ENCODE results near the gene KRTAP1-1.

KRTAP1-1 gene

DNA sequence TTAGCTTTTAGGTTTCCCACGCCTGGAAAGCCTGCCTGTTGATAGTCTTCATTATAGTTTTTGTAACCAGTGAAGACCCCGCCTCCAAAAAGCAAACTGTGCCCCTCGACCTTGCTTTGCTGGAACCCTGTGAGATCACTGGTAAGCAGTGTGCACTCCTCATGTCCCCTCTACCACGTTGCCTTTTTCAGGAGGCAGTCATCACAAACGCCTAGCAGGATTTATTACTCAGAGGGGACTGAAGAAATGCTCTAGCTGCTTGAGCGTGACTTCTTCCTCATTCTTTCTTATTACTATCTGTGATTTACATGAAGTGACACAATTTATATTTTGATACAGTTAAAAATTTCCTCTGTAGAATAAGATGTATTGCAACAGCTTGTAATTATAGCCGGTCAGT lies 25.8 kb downstream of the KRTAP1-1 start:
- no peak for DNase-seq (ENCODE audit: low read depth)
- no peak overlapping the region for H3K4me3 ChIP-seq (replicated peaks; ENCODE audit: low read depth, low read length)
- TF ChIP-seq, protein P1, sequence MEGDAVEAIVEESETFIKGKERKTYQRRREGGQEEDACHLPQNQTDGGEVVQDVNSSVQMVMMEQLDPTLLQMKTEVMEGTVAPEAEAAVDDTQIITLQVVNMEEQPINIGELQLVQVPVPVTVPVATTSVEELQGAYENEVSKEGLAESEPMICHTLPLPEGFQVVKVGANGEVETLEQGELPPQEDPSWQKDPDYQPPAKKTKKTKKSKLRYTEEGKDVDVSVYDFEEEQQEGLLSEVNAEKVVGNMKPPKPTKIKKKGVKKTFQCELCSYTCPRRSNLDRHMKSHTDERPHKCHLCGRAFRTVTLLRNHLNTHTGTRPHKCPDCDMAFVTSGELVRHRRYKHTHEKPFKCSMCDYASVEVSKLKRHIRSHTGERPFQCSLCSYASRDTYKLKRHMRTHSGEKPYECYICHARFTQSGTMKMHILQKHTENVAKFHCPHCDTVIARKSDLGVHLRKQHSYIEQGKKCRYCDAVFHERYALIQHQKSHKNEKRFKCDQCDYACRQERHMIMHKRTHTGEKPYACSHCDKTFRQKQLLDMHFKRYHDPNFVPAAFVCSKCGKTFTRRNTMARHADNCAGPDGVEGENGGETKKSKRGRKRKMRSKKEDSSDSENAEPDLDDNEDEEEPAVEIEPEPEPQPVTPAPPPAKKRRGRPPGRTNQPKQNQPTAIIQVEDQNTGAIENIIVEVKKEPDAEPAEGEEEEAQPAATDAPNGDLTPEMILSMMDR (IDR thresholded peaks at IDR 0.05; ENCODE audit: low read length, missing control alignments), result no peak

DNA sequence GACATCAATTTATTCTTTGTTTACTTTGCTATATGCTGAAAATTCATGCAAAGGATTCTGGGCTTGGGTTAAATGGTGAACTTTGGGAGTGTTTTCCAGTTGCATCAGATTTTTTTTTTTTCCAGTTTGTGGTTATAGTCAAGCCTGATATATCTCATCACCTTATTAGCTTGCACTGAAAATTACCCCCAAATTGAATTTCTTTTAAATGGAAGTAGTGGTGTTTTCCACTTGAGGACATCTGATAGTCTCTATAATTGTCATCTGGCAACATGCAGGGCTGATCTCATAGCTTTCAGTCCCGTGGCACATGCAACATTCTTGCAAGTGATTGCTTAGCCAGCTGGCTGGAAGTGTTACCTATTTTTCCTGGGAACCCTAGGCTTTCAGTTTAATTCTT lies 27.6 kb downstream of the KRTAP1-1 start:
- DNase-seq (ENCODE audit: low read depth), result no peak
- TF ChIP-seq, protein P1 (IDR thresholded peaks at IDR 0.05; ENCODE audit: low read length, missing control alignments), result no peak

DNA sequence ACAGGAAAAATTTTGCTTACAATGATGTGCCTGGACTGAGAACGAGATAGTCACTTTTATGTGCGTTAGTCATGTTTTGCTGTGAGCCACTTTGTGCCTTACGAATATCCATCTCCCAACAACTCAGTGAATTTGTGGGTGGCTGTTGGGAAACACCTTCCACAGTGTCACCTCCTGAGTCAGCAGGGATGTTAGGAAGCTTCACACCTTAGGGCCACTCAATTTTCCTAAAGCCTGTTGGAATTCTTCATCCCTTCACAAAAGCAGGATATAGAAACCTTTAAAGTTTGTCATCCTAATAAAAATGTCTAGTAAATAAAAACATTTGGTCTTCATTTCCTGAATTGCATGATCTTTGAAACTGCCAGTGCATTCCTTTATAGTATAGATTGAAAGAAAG lies 28.1 kb downstream of the KRTAP1-1 start:
- H3K4me3 ChIP-seq (replicated peaks; ENCODE audit: low read depth, low read length), result no peak overlapping the region
- TF ChIP-seq, protein P1 (IDR thresholded peaks at IDR 0.05; ENCODE audit: low read length, missing control alignments), result no peak
- no peak for DNase-seq (ENCODE audit: low read depth)

More for the DNA sequence above, 27.6 kb downstream of the KRTAP1-1 start:
- no peak overlapping the region for H3K4me3 ChIP-seq (replicated peaks; ENCODE audit: low read depth, low read length)

DNA sequence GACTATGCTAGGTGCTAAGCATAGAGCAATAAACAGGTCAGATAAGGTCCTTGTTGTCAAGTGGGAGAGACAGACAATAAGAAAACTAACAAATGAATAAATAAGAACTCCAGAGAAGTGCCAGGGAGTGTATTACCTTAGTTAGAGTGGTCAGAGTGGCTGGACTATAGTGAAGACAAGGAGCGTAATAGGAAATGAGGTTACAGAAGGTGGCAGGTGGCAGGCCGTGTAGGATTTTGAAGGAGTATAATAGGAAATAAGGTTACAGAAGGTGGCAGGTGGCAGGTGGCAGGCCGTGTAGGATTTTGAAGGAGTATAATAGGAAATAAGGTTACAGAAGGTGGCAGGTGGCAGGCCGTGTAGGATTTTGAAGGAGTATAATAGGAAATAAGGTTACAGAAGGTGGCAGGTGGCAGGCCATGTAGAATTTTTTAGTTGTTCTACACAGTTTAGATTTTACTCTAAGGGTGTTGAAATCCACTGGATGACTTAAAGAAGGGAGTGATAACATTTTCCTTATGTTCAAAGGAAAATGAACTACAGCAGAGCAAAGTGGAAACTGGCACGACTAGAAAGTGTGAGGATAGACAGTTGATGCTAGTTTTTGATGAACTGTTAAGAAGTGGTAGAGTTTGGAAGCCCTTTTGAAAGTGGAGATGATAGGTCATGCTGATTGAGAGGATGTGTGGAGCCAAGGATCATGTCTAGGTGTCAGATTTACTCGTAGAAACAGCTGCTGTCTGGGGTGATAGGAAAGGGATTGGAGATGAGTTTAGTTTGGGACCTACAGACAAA lies 28.7 kb downstream of the KRTAP1-1 start:
- TF ChIP-seq, protein P1 (IDR thresholded peaks at IDR 0.05; ENCODE audit: low read length, missing control alignments), result no peak
- no peak for DNase-seq (ENCODE audit: low read depth)
- H3K4me3 ChIP-seq (replicated peaks; ENCODE audit: low read depth, low read length), result no peak overlapping the region

DNA sequence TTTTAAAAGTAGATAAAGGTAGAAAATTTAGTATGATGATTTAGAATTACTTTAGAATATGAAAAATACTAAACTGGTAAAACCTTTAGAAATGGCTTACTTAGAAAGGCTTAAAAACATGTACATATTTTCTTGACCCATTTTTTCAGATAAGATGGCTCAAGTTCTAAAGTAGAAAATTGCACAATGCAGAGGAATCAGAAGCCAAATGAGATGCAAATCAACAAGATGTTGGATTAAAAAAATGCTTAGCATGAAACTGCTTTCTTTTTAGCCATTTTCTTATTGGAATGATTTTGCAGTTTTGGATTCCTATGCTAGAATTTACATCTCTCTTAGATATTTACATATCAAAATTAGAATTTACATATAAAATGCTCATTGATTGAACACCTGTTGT lies 30.8 kb downstream of the KRTAP1-1 start:
- TF ChIP-seq, protein P1 (IDR thresholded peaks at IDR 0.05; ENCODE audit: low read length, missing control alignments), result no peak
- no peak overlapping the region for H3K4me3 ChIP-seq (replicated peaks; ENCODE audit: low read depth, low read length)
- DNase-seq (ENCODE audit: low read depth), result no peak

DNA sequence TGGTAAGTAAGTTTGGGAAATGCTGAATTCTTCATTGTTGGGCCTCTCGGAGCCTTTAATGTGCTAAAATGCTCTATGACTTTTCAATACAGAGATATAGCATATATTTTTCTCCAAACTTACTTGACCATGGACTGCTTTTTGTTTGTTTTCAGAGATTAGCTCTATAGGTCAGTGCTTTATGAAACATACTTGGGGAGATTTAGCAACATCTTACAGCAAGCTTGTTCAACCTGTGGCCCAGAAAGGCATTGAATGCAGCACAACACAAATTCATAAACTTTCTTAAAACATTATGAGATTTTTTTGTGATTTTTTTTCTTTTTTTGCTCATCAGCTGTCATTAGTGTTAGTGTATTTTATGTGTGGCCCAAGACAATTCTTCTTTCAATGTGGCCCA lies 31.3 kb downstream of the KRTAP1-1 start:
- DNase-seq (ENCODE audit: low read depth), result no peak
- TF ChIP-seq, protein P1 (IDR thresholded peaks at IDR 0.05; ENCODE audit: low read length, missing control alignments), result no peak
- no peak overlapping the region for H3K4me3 ChIP-seq (replicated peaks; ENCODE audit: low read depth, low read length)

DNA sequence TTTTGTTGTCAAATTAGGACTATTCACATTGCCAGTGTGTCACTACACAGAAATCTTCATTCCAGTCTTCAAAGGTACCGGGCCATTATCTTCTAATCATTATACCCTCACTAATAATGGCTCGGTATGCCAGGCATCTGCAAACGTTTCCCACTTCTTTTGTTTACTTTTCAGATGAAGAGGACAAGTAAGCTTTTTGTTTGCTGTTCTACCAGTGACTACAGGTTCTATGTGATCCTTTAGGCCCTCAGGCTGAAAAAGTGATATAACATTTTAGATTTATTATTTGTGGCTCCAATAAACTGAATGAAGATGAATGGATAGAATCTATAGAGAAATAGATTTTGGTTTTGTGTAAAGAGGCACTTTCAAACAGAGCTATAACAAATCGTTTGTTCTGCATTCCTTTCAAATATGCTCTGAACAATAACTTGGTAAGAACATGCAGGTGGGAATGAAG lies 31.9 kb downstream of the KRTAP1-1 start:
- H3K4me3 ChIP-seq (replicated peaks; ENCODE audit: low read depth, low read length), result no peak overlapping the region
- no peak for DNase-seq (ENCODE audit: low read depth)
- TF ChIP-seq, protein P1 (IDR thresholded peaks at IDR 0.05; ENCODE audit: low read length, missing control alignments), result no peak

Data from fibroblast of pulmonary artery (primary cell).